ENCODE results near the gene ACOXL. TPM values are rescaled to one million over a fixed set of nuclear protein-coding genes. Genes with fewer than 3 reads are reported as not detected.
A peak's percentile ranks its signal among the peaks of the same experiment; 100 is the strongest.

The ACOXL gene
- polyA plus RNA-seq, 3 donors, result 0.35 TPM; not detected in 2

DNA sequence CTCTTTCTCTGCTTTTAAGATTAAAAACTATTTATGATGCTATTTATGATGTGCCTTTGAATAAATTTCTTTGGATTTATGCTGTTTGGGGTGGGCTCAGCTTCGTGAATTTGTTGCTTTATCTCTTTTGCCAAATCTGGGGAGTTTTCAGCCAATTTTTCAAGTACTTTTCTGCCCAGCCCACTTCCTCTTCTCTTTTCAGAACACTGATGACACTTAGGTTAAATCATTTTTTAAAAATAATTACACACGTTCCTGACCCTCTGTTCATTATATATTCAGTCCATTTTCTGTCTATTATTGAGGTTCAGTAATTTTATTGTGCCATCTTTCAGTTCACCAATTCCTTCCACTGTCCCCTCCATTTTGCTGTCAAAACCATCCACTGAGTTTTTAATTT is 373.6 kb downstream of the ACOXL start:
- no peak overlapping the region for H3K9ac ChIP-seq (ENCODE audit: insufficient read depth, low read length, poor library complexity, severe bottlenecking)
- no peaks in the 10 kb centered on the region for H4K20me1 ChIP-seq (ENCODE audit: insufficient read depth, low read length)
- no peak overlapping the region for H3K27ac ChIP-seq (ENCODE audit: low read depth in 1 of 2, low read length in 2 of 2)
- H3K27me3 ChIP-seq (ENCODE audit: control insufficient read depth in 2 of 2, insufficient read depth in 2 of 2, low read length in 2 of 2), result peaks cover 0 to 2% of the 10 kb centered on the region in 2 donors
- DNase-seq, result no peak
- intact Hi-C loops (cut with micrococcal nuclease), result no loop called here
- TF ChIP-seq, protein P1, sequence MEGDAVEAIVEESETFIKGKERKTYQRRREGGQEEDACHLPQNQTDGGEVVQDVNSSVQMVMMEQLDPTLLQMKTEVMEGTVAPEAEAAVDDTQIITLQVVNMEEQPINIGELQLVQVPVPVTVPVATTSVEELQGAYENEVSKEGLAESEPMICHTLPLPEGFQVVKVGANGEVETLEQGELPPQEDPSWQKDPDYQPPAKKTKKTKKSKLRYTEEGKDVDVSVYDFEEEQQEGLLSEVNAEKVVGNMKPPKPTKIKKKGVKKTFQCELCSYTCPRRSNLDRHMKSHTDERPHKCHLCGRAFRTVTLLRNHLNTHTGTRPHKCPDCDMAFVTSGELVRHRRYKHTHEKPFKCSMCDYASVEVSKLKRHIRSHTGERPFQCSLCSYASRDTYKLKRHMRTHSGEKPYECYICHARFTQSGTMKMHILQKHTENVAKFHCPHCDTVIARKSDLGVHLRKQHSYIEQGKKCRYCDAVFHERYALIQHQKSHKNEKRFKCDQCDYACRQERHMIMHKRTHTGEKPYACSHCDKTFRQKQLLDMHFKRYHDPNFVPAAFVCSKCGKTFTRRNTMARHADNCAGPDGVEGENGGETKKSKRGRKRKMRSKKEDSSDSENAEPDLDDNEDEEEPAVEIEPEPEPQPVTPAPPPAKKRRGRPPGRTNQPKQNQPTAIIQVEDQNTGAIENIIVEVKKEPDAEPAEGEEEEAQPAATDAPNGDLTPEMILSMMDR (IDR thresholded peaks at IDR 0.05), result no peak
- no peak overlapping the region for H3K4me2 ChIP-seq (replicated peaks; ENCODE audit: extremely low read depth, low read length, poor library complexity, severe bottlenecking)
- H3K4me3 Mint-ChIP-seq, result no peak overlapping the region
- no peak overlapping the region for H3K27ac Mint-ChIP-seq
- H3K9me3 Mint-ChIP-seq, result peaks cover 0 to 1% (median 0%) of the 10 kb centered on the region in 7 donors
- no peak overlapping the region for H2AFZ ChIP-seq (ENCODE audit: insufficient read depth, low read depth, low read length, poor library complexity, severe bottlenecking)
- H3K4me1 Mint-ChIP-seq, result peaks cover 12% of the 10 kb centered on the region
- H3K4me1 ChIP-seq (ENCODE audit: control insufficient read depth in 1 of 2, insufficient read depth in 2 of 2, low read length in 2 of 2), result peaks cover 4% of the 10 kb centered on the region in 2 donors
- no peaks in the 10 kb centered on the region for H3K36me3 ChIP-seq (replicated peaks in 1 of 2; ENCODE audit: control insufficient read depth in 1 of 2, insufficient read depth in 2 of 2, low read length in 2 of 2)
- no CpG with 5 or more reads among the region's 2 CpGs for WGBS (ENCODE audit: insufficient coverage)
- no peaks in the 10 kb centered on the region for H3K9me3 ChIP-seq (replicated peaks in 1 of 2; ENCODE audit: control insufficient read depth in 1 of 2, insufficient read depth in 1 of 2, low read length in 2 of 2)
- H3K27me3 Mint-ChIP-seq (ENCODE audit: low read depth in 3 of 3), result peaks cover 0 to 5% (median 2%) of the 10 kb centered on the region in 3 donors
- no peaks in the 10 kb centered on the region for H3K79me2 ChIP-seq (ENCODE audit: insufficient read depth, low read length)
- H3K4me3 ChIP-seq (replicated peaks in 1 of 3; ENCODE audit: low read depth in 2 of 3, low read length in 3 of 3), result no peak overlapping the region
- H3K36me3 Mint-ChIP-seq, result no peaks in the 10 kb centered on the region

DNA sequence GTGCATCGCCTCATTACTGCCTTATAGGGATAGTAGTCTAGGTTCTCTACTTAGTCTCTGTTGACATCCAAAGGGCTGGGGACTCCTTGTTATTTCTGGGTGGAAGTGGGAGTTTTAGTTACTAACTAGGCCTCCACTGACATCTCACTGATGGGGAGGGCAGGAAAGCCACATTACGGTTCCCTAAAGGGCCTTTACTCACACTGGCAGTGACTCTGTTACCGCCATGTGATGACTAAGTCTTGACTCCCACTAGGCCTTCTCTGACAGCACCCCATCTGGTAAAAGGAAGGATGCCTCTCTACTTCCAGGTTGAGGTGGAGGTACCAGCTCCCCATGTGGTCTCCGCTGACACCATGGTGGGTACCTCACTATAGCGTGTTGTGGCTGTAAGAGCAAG is 374.3 kb downstream of the ACOXL start:
- 100% methylated on average over 1 of the region's 5 CpGs for WGBS (ENCODE audit: insufficient coverage)
- Histone ChIP-seq H3K27ac (ENCODE audit: low read depth in 1 of 2, low read length in 2 of 2) (no peak overlapping the region), H3K4me2 (replicated peaks; ENCODE audit: extremely low read depth, low read length, poor library complexity, severe bottlenecking) (no peak overlapping the region), H3K27me3 (ENCODE audit: control insufficient read depth in 2 of 2, insufficient read depth in 2 of 2, low read length in 2 of 2) (peaks cover 0 to 4% of the 10 kb centered on the region in 2 donors), H3K9me3 (replicated peaks in 1 of 2; ENCODE audit: control insufficient read depth in 1 of 2, insufficient read depth in 1 of 2, low read length in 2 of 2) (no peaks in the 10 kb centered on the region), H4K20me1 (ENCODE audit: insufficient read depth, low read length) (no peaks in the 10 kb centered on the region), H2AFZ (ENCODE audit: insufficient read depth, low read depth, low read length, poor library complexity, severe bottlenecking) (no peak overlapping the region), H3K79me2 (ENCODE audit: insufficient read depth, low read length) (no peaks in the 10 kb centered on the region), H3K4me1 (ENCODE audit: control insufficient read depth in 1 of 2, insufficient read depth in 2 of 2, low read length in 2 of 2) (no peaks in the 10 kb centered on the region), H3K36me3 (replicated peaks in 1 of 2; ENCODE audit: control insufficient read depth in 1 of 2, insufficient read depth in 2 of 2, low read length in 2 of 2) (no peaks in the 10 kb centered on the region), H3K9ac (ENCODE audit: insufficient read depth, low read length, poor library complexity, severe bottlenecking) (no peak overlapping the region), H3K4me3 (replicated peaks in 1 of 3; ENCODE audit: low read depth in 2 of 3, low read length in 3 of 3) (no peak overlapping the region)
- Mint-ChIP-seq H3K27me3 (ENCODE audit: low read depth in 3 of 3) (peaks cover 2 to 5% (median 3%) of the 10 kb centered on the region in 3 donors), H3K27ac (peak overlapping the region in 1 of 7 donors; percentile 29), H3K4me3 (no peak overlapping the region), H3K4me1 (peaks cover 9% of the 10 kb centered on the region), H3K9me3 (no peaks in the 10 kb centered on the region), H3K36me3 (no peaks in the 10 kb centered on the region)
- intact Hi-C loops (cut with micrococcal nuclease), result no loop called here
- TF ChIP-seq, protein P1 (IDR thresholded peaks at IDR 0.05), result no peak
- peak in 1 of 3 donors; percentile 19 for DNase-seq
